Hematopoietic multipotent progenitor cell treated with erythropoietin and hydrocortisone succinate and interleukin-3 and kit ligand, for 6 days (in vitro differentiated cells): Measurements from ENCODE around the gene HBM.
"Not testable (repeated sequence)": the region's sequence is repeated elsewhere in the genome, so short reads cannot be mapped to it uniquely, and the experiment has no call there.

ENCODE experiments used
- DNase-seq: peaks from one replicate; pipeline ENCODE4 v3.0.0-alpha.2; 2015

Gene HBM

GRCh38 chr16:149024-149660 is 16.6 kb upstream of the HBM start:
- DNase-seq = no peak

- DNase-seq = peak; percentile 38
These were observed 13.3 kb upstream of the HBM start, which contains the start of gene HBZ for GRCh38 chr16:152141-153128. HBZ (plus strand) TSS chr16:152644; CDS start chr16:152910, 266 bp downstream.

GRCh38 chr16:153129-153521 is 12.7 kb upstream of the HBM start:
- DNase-seq = not testable (repeated sequence)

GRCh38 chr16:153550-154216 is 12.1 kb upstream of the HBM start:
- DNase-seq = not testable (repeated sequence)

- DNase-seq = peak; percentile 57
These were observed 11.4 kb upstream of the HBM start for GRCh38 chr16:154217-155030.

- DNase-seq = no peak
These were observed 10.8 kb upstream of the HBM start for GRCh38 chr16:155031-155398.

- DNase-seq = no peak
These were observed 6.5 kb upstream of the HBM start for GRCh38 chr16:159136-159849.

- not testable (repeated sequence) for DNase-seq
These were observed 5.5 kb upstream of the HBM start for GRCh38 chr16:160242-160641.

- no peak for DNase-seq
These were observed 5.0 kb upstream of the HBM start for GRCh38 chr16:160691-161190.

- no peak for DNase-seq
These were observed 3.3 kb upstream of the HBM start for GRCh38 chr16:162271-162991.

- DNase-seq = not testable (repeated sequence)
These were observed 2.6 kb upstream of the HBM start for GRCh38 chr16:163139-163538.

GRCh38 chr16:163696-164095 is 2.1 kb upstream of the HBM start:
- DNase-seq = not testable (repeated sequence)

- not testable (repeated sequence) for DNase-seq
These were observed 1.5 kb upstream of the HBM start for GRCh38 chr16:164134-164823.

- no peak for DNase-seq
These were observed 795 bp upstream of the HBM start for GRCh38 chr16:164827-165538.

- peak; percentile 42 for DNase-seq
These were observed 770 bp downstream of the HBM start for GRCh38 chr16:166375-167121.

GRCh38 chr16:167122-167690 is 1.4 kb downstream of the HBM start:
- DNase-seq = no peak

- no peak for DNase-seq
These were observed 2.6 kb downstream of the HBM start for GRCh38 chr16:168424-168823.

- no peak for DNase-seq
These were observed 3.2 kb downstream of the HBM start for GRCh38 chr16:169014-169413.
